ENCODE results near the gene TUBA1A.
"Not testable (repeated sequence)": the region's sequence is repeated elsewhere in the genome, so short reads cannot be mapped to it uniquely, and the experiment has no call there.

The TUBA1A gene

DNA sequence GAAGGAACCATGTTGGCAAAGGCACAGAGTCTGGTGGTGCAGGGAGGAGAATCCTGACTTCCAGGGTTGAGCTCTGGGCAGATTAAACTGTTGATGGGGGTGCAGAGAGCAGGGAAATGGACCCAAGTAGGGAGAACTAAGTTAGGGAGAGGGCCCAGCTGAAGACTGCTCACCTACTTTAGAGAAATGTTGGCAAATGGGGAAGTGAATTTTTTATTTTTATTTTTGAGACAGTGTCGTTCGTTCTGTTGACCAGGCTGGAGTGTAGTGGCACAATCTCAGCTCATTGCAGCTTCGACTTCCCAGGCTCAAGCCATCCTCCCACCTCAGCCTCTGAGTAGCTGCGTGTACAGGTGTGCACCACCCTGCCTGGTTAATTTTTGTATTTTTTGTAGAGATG is 32.1 kb upstream of the TUBA1A start:
- TF ChIP-seq, protein P1, sequence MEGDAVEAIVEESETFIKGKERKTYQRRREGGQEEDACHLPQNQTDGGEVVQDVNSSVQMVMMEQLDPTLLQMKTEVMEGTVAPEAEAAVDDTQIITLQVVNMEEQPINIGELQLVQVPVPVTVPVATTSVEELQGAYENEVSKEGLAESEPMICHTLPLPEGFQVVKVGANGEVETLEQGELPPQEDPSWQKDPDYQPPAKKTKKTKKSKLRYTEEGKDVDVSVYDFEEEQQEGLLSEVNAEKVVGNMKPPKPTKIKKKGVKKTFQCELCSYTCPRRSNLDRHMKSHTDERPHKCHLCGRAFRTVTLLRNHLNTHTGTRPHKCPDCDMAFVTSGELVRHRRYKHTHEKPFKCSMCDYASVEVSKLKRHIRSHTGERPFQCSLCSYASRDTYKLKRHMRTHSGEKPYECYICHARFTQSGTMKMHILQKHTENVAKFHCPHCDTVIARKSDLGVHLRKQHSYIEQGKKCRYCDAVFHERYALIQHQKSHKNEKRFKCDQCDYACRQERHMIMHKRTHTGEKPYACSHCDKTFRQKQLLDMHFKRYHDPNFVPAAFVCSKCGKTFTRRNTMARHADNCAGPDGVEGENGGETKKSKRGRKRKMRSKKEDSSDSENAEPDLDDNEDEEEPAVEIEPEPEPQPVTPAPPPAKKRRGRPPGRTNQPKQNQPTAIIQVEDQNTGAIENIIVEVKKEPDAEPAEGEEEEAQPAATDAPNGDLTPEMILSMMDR (IDR thresholded peaks at IDR 0.05; ENCODE audit: low read depth, low read length, missing control alignments) = no peak
- H3K4me3 ChIP-seq (ENCODE audit: low read depth, low read length) = no peak overlapping the region
- DNase-seq (ENCODE audit: low read depth) = no peak

DNA sequence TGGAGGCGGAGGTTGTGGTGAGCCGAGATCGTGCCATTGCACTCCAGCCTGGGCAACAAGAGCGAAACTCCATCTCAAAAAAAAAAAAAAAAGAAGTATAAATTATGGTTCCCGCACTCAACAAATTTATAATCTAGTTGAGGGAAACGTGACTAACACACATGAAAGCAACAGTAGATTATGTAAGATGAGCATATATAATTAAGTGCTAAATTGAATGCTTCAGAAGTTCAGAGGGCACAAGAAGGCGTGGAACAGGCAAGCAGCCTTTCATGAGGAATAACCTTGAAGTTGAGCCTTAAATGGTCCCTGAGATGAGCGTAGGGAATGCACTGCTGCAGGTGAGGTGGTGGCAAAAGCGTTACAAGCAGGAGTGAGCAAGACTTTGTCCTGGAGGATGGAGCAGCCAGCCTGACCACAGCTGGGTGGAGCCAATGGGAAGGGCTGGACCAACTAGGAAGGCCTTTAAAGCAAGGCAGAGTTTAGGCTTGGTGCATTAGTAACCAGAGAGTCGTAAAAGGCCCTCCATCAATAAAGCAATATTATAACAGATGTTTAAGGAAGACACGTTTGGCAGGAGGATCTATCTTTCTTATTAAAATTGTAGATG is 30.6 kb upstream of the TUBA1A start:
- TF ChIP-seq, protein P1 (IDR thresholded peaks at IDR 0.05; ENCODE audit: low read depth, low read length, missing control alignments) = no peak
- DNase-seq (ENCODE audit: low read depth) = no peak
- H3K4me3 ChIP-seq (ENCODE audit: low read depth, low read length) = no peak overlapping the region

DNA sequence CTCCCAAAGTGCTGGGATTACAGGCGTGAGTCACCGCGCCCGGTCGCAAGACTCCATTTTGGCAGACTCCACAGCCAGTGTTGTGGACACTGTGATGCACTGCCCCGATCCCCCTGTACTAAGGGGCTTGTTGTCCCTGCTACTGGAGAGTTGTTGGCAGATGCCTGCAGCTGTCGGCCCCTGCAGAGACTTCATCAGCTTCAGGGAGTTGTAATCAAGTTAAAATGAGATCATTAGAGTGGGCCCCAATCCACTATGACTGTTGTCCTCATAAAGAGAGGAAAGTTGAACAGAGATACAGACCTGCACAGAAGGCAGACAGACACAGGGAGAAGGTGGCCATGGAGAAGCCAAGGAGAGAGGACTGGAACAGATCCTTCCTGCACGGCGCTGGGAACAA is 23.7 kb upstream of the TUBA1A start:
- DNase-seq (ENCODE audit: low read depth) = no peak
- no peak overlapping the region for H3K4me3 ChIP-seq (ENCODE audit: low read depth, low read length)
- TF ChIP-seq, protein P1 (IDR thresholded peaks at IDR 0.05; ENCODE audit: low read depth, low read length, missing control alignments) = no peak

DNA sequence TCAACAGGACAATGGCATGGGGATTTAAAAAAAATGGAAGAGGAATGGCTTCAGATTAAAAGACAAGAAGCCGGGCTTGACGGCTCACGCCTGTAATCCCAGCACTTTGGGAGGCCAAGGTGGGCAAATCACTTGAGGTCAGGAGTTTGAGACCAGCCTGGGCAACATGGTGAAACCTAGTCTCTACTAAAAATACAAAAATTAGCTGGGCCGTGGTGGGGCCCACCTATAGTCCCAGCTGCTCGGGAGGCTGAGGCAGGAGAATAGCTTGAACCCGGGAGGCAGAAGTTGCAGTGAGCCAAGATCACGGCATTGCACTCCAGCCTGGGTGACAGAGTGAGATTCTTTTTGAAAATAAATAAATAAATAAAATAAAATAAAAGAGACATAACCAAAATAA is 21.8 kb upstream of the TUBA1A start:
- H3K4me3 ChIP-seq (ENCODE audit: low read depth, low read length); DNase-seq (ENCODE audit: low read depth): not testable (repeated sequence)

DNA sequence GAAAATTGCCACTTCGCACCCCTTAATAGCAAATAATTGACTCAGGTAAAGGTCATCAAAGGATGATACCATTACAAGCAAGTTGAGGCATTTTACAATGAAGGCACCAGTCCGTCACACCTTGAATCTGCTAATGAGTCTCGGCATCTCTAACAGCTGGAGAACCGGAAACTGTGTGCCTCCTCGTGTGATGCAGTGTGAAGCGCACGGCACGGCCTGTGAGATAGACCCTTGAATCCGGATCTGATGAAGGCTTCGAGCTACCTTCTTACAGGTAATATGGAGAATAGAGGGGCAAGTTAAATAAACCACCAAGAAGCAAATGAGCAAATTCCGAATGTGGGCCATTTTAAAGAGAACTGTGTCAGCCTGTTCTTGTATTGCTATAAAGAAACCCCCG is 19.8 kb upstream of the TUBA1A start:
- no peak overlapping the region for H3K4me3 ChIP-seq (ENCODE audit: low read depth, low read length)
- TF ChIP-seq, protein P1 (IDR thresholded peaks at IDR 0.05; ENCODE audit: low read depth, low read length, missing control alignments) = no peak
- DNase-seq (ENCODE audit: low read depth) = no peak

DNA sequence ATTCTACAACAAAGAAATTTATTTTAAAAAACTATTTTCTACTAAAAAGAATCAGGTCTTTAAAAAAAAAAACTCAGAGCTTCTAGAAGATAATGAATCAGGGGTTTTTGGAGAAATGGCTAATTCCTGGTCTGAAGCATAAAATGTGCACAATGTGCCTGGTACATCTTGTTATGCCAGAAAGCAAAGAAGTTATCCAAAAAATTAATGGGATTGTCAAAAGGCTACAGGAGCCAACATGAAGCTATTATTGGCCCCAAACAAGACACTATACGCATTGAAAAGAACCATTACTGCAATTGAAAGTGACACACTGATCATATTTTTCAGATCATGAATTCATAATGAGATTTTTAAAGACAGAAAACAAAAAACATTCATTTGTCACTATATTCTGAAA is 19.3 kb upstream of the TUBA1A start:
- H3K4me3 ChIP-seq (ENCODE audit: low read depth, low read length) = no peak overlapping the region
- no peak for DNase-seq (ENCODE audit: low read depth)
- TF ChIP-seq, protein P1 (IDR thresholded peaks at IDR 0.05; ENCODE audit: low read depth, low read length, missing control alignments) = no peak

DNA sequence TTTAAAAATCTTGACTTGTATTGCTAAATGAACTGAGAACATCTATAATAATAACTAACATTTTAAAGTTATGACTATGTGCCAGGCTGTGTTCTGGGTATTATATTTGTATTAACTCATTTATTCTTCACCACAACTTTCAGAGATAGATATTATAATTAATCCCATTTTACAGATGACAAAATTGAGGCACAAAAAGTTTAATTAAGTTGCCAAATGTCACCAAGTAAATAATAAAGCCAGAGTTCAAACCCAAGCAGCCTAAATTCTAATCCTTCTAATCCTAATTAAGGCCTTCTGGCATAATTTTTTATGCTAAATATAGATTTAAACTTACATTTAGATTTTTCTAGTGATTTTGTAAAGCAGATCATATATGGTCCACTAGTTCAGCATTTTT is 17.5 kb upstream of the TUBA1A start:
- DNase-seq (ENCODE audit: low read depth) = no peak
- TF ChIP-seq, protein P1 (IDR thresholded peaks at IDR 0.05; ENCODE audit: low read depth, low read length, missing control alignments) = no peak
- H3K4me3 ChIP-seq (ENCODE audit: low read depth, low read length) = no peak overlapping the region

Data from GM12864 (cell line).